ENCODE data around the gene PDE6A. TPM values are rescaled to one million over a fixed set of nuclear protein-coding genes. Genes with fewer than 3 reads are reported as not detected.

Gene PDE6A
- total RNA-seq, 1 donor from 2014 or later = 0.12 TPM

GRCh38 chr5:149888280-149888679 lies 56.3 kb downstream of the PDE6A start:
- Mint-ChIP-seq H3K27ac (ENCODE audit: unreplicated experiment) (no peak overlapping the region), H3K27me3 (ENCODE audit: low read depth) (no peaks in the 10 kb centered on the region), H3K4me1 (ENCODE audit: low read depth) (peaks cover 28% of the 10 kb centered on the region), H3K4me3 (ENCODE audit: unreplicated experiment) (no peak overlapping the region), H3K9me3 (ENCODE audit: low read depth) (no peaks in the 10 kb centered on the region), H3K36me3 (ENCODE audit: low read depth) (no peaks in the 10 kb centered on the region)
- TF ChIP-seq CTCF (IDR thresholded peaks at IDR 0.05) = no peak
- DNase-seq (ENCODE audit: low spot score) = no peak

- peak overlapping the region; percentile 29 for H3K4me3 Mint-ChIP-seq (ENCODE audit: unreplicated experiment)
- H3K4me1 Mint-ChIP-seq (ENCODE audit: low read depth) = peaks cover 28% of the 10 kb centered on the region
- no peaks in the 10 kb centered on the region for H3K9me3 Mint-ChIP-seq (ENCODE audit: low read depth)
- DNase-seq (ENCODE audit: low spot score) = no peak
- peak overlapping the region; percentile 94 for H3K27ac Mint-ChIP-seq (ENCODE audit: unreplicated experiment)
- no peaks in the 10 kb centered on the region for H3K36me3 Mint-ChIP-seq (ENCODE audit: low read depth)
- no peak for TF ChIP-seq CTCF (IDR thresholded peaks at IDR 0.05)
- no peaks in the 10 kb centered on the region for H3K27me3 Mint-ChIP-seq (ENCODE audit: low read depth)
Observed at GRCh38 chr5:149887622-149888183, 56.9 kb downstream of the PDE6A start.

GRCh38 chr5:149886692-149887470 lies 57.7 kb downstream of the PDE6A start:
- Mint-ChIP-seq H3K27ac (ENCODE audit: unreplicated experiment) (peak overlapping the region; percentile 94), H3K4me3 (ENCODE audit: unreplicated experiment) (no peak overlapping the region)
- DNase-seq (ENCODE audit: low spot score) = no peak

GRCh38 chr5:149886060-149886459 lies 58.5 kb downstream of the PDE6A start:
- Mint-ChIP-seq H3K4me1 (ENCODE audit: low read depth) (peaks cover 28% of the 10 kb centered on the region), H3K27ac (ENCODE audit: unreplicated experiment) (peak overlapping the region; percentile 94), H3K36me3 (ENCODE audit: low read depth) (no peaks in the 10 kb centered on the region), H3K9me3 (ENCODE audit: low read depth) (no peaks in the 10 kb centered on the region), H3K4me3 (ENCODE audit: unreplicated experiment) (no peak overlapping the region), H3K27me3 (ENCODE audit: low read depth) (no peaks in the 10 kb centered on the region)
- DNase-seq (ENCODE audit: low spot score) = no peak
- TF ChIP-seq CTCF (IDR thresholded peaks at IDR 0.05) = no peak

More at GRCh38 chr5:149886692-149887470, 57.7 kb downstream of the PDE6A start:
- no peak for TF ChIP-seq CTCF (IDR thresholded peaks at IDR 0.05)
- no peaks in the 10 kb centered on the region for H3K9me3 Mint-ChIP-seq (ENCODE audit: low read depth)
- no peaks in the 10 kb centered on the region for H3K27me3 Mint-ChIP-seq (ENCODE audit: low read depth)
- peaks cover 28% of the 10 kb centered on the region for H3K4me1 Mint-ChIP-seq (ENCODE audit: low read depth)
- no peaks in the 10 kb centered on the region for H3K36me3 Mint-ChIP-seq (ENCODE audit: low read depth)

- no peaks in the 10 kb centered on the region for H3K9me3 Mint-ChIP-seq (ENCODE audit: low read depth)
- H3K27me3 Mint-ChIP-seq (ENCODE audit: low read depth) = no peaks in the 10 kb centered on the region
- no peaks in the 10 kb centered on the region for H3K36me3 Mint-ChIP-seq (ENCODE audit: low read depth)
- no peak overlapping the region for H3K27ac Mint-ChIP-seq (ENCODE audit: unreplicated experiment)
- no peak overlapping the region for H3K4me3 Mint-ChIP-seq (ENCODE audit: unreplicated experiment)
- H3K4me1 Mint-ChIP-seq (ENCODE audit: low read depth) = peaks cover 28% of the 10 kb centered on the region
- DNase-seq (ENCODE audit: low spot score) = no peak
- TF ChIP-seq CTCF (IDR thresholded peaks at IDR 0.05) = no peak
Observed at GRCh38 chr5:149885513-149885912, 59.1 kb downstream of the PDE6A start.

Measured in chondrocyte (in vitro differentiated cells).